Measurements from ENCODE around the gene KCNH2. TPM values are rescaled to one million over a fixed set of nuclear protein-coding genes. Genes with fewer than 3 reads are reported as not detected.

The KCNH2 gene
- total and polyA plus RNA-seq, 2 of the 13 experiments (the other 11 are each of a cell fraction or from before 2014, with no cell fraction given) = 0.09 to 0.11 TPM

DNA sequence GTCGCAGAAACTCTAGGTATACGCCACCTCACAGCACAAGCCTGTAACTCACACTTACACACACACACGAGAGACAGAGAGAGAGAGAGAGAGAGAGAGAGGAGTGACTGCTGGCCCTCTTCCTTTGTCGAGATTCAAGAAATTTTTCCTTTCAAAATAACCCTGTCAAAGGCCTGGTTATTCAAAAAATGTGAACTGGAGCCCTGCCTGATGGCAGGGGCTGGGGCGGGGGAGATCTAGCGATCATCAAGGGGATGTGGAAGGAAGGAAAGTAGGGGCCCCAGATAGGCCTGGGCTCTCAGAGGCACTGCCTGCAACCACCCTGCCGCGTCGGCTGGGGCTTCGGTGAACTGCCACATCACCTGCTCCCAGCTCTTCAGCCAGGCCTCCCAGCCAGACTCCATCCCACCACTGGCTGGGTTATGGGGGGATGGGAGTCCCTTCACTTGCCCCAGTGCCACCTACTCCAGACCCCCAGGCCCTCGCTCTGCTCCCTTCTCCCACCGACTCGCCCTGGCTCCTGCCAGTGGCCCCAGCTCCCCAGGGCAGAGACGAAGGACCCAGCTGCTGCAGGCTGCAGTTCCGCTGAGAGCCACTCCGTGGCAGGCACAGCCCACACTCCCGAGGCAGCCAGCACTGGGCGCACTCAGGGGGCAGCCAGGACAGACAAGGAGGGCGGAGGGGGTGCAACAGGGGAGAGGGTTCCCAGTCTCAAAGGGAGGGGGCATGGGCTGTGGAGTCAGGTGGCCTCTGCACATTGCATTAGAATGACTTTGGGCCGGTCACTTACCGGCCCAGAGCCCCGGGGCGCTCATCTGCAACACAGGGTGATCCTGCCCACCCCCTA lies 15.3 kb downstream of the KCNH2 start (continued):
- TF ChIP-seq, protein P1, sequence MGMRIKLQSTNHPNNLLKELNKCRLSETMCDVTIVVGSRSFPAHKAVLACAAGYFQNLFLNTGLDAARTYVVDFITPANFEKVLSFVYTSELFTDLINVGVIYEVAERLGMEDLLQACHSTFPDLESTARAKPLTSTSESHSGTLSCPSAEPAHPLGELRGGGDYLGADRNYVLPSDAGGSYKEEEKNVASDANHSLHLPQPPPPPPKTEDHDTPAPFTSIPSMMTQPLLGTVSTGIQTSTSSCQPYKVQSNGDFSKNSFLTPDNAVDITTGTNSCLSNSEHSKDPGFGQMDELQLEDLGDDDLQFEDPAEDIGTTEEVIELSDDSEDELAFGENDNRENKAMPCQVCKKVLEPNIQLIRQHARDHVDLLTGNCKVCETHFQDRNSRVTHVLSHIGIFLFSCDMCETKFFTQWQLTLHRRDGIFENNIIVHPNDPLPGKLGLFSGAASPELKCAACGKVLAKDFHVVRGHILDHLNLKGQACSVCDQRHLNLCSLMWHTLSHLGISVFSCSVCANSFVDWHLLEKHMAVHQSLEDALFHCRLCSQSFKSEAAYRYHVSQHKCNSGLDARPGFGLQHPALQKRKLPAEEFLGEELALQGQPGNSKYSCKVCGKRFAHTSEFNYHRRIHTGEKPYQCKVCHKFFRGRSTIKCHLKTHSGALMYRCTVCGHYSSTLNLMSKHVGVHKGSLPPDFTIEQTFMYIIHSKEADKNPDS (CRISPR knock-in tag; IDR thresholded peaks at IDR 0.05) = no peak
- no peak for TF ChIP-seq ZNF205 (CRISPR knock-in tag; IDR thresholded peaks at IDR 0.05)
- no peak for TF ChIP-seq SNAI1 (CRISPR knock-in tag; IDR thresholded peaks at IDR 0.05; ENCODE audit: borderline replicate concordance)
- TF ChIP-seq HDAC6 (IDR thresholded peaks at IDR 0.05; ENCODE audit: low read depth, low read length) = no peak
- TF ChIP-seq RAD21 (CRISPR knock-in tag; IDR thresholded peaks at IDR 0.05) = peak; percentile 84
- TF ChIP-seq, protein P2, sequence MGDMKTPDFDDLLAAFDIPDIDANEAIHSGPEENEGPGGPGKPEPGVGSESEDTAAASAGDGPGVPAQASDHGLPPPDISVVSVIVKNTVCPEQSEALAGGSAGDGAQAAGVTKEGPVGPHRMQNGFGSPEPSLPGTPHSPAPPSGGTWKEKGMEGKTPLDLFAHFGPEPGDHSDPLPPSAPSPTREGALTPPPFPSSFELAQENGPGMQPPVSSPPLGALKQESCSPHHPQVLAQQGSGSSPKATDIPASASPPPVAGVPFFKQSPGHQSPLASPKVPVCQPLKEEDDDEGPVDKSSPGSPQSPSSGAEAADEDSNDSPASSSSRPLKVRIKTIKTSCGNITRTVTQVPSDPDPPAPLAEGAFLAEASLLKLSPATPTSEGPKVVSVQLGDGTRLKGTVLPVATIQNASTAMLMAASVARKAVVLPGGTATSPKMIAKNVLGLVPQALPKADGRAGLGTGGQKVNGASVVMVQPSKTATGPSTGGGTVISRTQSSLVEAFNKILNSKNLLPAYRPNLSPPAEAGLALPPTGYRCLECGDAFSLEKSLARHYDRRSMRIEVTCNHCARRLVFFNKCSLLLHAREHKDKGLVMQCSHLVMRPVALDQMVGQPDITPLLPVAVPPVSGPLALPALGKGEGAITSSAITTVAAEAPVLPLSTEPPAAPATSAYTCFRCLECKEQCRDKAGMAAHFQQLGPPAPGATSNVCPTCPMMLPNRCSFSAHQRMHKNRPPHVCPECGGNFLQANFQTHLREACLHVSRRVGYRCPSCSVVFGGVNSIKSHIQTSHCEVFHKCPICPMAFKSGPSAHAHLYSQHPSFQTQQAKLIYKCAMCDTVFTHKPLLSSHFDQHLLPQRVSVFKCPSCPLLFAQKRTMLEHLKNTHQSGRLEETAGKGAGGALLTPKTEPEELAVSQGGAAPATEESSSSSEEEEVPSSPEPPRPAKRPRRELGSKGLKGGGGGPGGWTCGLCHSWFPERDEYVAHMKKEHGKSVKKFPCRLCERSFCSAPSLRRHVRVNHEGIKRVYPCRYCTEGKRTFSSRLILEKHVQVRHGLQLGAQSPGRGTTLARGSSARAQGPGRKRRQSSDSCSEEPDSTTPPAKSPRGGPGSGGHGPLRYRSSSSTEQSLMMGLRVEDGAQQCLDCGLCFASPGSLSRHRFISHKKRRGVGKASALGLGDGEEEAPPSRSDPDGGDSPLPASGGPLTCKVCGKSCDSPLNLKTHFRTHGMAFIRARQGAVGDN (CRISPR knock-in tag; IDR thresholded peaks at IDR 0.05) = peak; percentile 26
- 0 out of 2 replicates have a peak, but pooled peaks have one; percentile 36 for TF ChIP-seq ZNF124 (CRISPR knock-in tag; IDR thresholded peaks at IDR 0.05)
- TF ChIP-seq, protein P3, sequence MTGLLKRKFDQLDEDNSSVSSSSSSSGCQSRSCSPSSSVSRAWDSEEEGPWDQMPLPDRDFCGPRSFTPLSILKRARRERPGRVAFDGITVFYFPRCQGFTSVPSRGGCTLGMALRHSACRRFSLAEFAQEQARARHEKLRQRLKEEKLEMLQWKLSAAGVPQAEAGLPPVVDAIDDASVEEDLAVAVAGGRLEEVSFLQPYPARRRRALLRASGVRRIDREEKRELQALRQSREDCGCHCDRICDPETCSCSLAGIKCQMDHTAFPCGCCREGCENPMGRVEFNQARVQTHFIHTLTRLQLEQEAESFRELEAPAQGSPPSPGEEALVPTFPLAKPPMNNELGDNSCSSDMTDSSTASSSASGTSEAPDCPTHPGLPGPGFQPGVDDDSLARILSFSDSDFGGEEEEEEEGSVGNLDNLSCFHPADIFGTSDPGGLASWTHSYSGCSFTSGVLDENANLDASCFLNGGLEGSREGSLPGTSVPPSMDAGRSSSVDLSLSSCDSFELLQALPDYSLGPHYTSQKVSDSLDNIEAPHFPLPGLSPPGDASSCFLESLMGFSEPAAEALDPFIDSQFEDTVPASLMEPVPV (CRISPR knock-in tag; IDR thresholded peaks at IDR 0.05) = no peak
- no peak for TF ChIP-seq CBFB (CRISPR knock-in tag; IDR thresholded peaks at IDR 0.05)
- TF ChIP-seq ZNF672 (CRISPR knock-in tag; IDR thresholded peaks at IDR 0.05) = no peak
- TF ChIP-seq SP2 (CRISPR knock-in tag; IDR thresholded peaks at IDR 0.05) = peak; percentile 20; the same call in 1 of the 2 replicates
- no peak for TF ChIP-seq ZNF337 (CRISPR knock-in tag; IDR thresholded peaks at IDR 0.05; ENCODE audit: borderline replicate concordance, low read depth)
- TF ChIP-seq, protein P4, sequence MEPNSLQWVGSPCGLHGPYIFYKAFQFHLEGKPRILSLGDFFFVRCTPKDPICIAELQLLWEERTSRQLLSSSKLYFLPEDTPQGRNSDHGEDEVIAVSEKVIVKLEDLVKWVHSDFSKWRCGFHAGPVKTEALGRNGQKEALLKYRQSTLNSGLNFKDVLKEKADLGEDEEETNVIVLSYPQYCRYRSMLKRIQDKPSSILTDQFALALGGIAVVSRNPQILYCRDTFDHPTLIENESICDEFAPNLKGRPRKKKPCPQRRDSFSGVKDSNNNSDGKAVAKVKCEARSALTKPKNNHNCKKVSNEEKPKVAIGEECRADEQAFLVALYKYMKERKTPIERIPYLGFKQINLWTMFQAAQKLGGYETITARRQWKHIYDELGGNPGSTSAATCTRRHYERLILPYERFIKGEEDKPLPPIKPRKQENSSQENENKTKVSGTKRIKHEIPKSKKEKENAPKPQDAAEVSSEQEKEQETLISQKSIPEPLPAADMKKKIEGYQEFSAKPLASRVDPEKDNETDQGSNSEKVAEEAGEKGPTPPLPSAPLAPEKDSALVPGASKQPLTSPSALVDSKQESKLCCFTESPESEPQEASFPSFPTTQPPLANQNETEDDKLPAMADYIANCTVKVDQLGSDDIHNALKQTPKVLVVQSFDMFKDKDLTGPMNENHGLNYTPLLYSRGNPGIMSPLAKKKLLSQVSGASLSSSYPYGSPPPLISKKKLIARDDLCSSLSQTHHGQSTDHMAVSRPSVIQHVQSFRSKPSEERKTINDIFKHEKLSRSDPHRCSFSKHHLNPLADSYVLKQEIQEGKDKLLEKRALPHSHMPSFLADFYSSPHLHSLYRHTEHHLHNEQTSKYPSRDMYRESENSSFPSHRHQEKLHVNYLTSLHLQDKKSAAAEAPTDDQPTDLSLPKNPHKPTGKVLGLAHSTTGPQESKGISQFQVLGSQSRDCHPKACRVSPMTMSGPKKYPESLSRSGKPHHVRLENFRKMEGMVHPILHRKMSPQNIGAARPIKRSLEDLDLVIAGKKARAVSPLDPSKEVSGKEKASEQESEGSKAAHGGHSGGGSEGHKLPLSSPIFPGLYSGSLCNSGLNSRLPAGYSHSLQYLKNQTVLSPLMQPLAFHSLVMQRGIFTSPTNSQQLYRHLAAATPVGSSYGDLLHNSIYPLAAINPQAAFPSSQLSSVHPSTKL (CRISPR knock-in tag; IDR thresholded peaks at IDR 0.05) = no peak
- TF ChIP-seq, protein P5, sequence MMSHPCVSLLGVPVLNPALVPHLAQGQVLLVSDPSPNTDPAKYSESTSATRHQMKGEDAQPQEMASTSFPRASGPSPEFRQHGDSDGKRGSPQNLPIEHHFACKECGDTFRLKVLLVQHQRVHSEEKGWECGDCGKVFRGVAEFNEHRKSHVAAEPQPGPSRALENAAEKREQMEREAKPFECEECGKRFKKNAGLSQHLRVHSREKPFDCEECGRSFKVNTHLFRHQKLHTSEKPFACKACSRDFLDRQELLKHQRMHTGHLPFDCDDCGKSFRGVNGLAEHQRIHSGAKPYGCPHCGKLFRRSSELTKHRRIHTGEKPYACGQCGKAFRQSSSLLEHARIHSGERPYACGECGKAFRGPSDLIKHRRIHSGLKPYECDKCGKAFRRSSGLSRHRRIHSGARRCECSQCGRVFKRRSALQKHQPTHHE (CRISPR knock-in tag; IDR thresholded peaks at IDR 0.05; ENCODE audit: borderline replicate concordance) = no peak
- no peak for TF ChIP-seq ZBTB7B (CRISPR knock-in tag; IDR thresholded peaks at IDR 0.05)

Measured in HepG2 (cell line).